ENCODE results near the gene HCLS1.

HCLS1 gene

GRCh38 chr3:121670676-121671075 lies 10.0 kb upstream of the HCLS1 start:
- DNase-seq (ENCODE audit: low read depth) = no peak
- H3K4me3 ChIP-seq (ENCODE audit: control insufficient read depth, low read depth, low read length) = no peak overlapping the region
- TF ChIP-seq CTCF (IDR thresholded peaks at IDR 0.05; ENCODE audit: control insufficient read depth, insufficient read depth, low read depth, low read length, missing control alignments) = no peak

GRCh38 chr3:121667333-121667732 lies 6.6 kb upstream of the HCLS1 start:
- TF ChIP-seq CTCF (IDR thresholded peaks at IDR 0.05; ENCODE audit: control insufficient read depth, insufficient read depth, low read depth, low read length, missing control alignments) = no peak
- no peak for DNase-seq (ENCODE audit: low read depth)
- H3K4me3 ChIP-seq (ENCODE audit: control insufficient read depth, low read depth, low read length) = no peak overlapping the region

- no peak for TF ChIP-seq CTCF (IDR thresholded peaks at IDR 0.05; ENCODE audit: control insufficient read depth, insufficient read depth, low read depth, low read length, missing control alignments)
- no peak for DNase-seq (ENCODE audit: low read depth)
- no peak overlapping the region for H3K4me3 ChIP-seq (ENCODE audit: control insufficient read depth, low read depth, low read length)
Measured at GRCh38 chr3:121665488-121665887, 4.8 kb upstream of the HCLS1 start.

- no peak for TF ChIP-seq CTCF (IDR thresholded peaks at IDR 0.05; ENCODE audit: control insufficient read depth, insufficient read depth, low read depth, low read length, missing control alignments)
- no peak for DNase-seq (ENCODE audit: low read depth)
- no peak overlapping the region for H3K4me3 ChIP-seq (ENCODE audit: control insufficient read depth, low read depth, low read length)
Measured at GRCh38 chr3:121663171-121663847, 2.6 kb upstream of the HCLS1 start.

- no peak for TF ChIP-seq CTCF (IDR thresholded peaks at IDR 0.05; ENCODE audit: control insufficient read depth, insufficient read depth, low read depth, low read length, missing control alignments)
- no peak overlapping the region for H3K4me3 ChIP-seq (ENCODE audit: control insufficient read depth, low read depth, low read length)
- DNase-seq (ENCODE audit: low read depth) = no peak
Measured at GRCh38 chr3:121662742-121663141, 2.0 kb upstream of the HCLS1 start.

- H3K4me3 ChIP-seq (ENCODE audit: control insufficient read depth, low read depth, low read length) = no peak overlapping the region
- no peak for DNase-seq (ENCODE audit: low read depth)
- no peak for TF ChIP-seq CTCF (IDR thresholded peaks at IDR 0.05; ENCODE audit: control insufficient read depth, insufficient read depth, low read depth, low read length, missing control alignments)
Measured at GRCh38 chr3:121661376-121661775, 673 bp upstream of the HCLS1 start.

Measured in AG09309 (cell line).